Colonic mucosa (tissue), 4 donors: ENCODE data around the gene LRRC70. TPM values are rescaled to one million over a fixed set of nuclear protein-coding genes. Genes with fewer than 3 reads are reported as not detected.

Experiments used
- DNase-seq: peaks from one replicate; pipeline ENCODE4 v3.0.0-alpha.2; 2020
- H3K27ac ChIP-seq: fragments of 200-600 bp; one replicate; pipeline ENCODE4 v1.8.0; 2021
- H3K27me3 ChIP-seq: fragments of 200-600 bp; one replicate; pipeline ENCODE4 v1.8.0; 2021
- H3K36me3 ChIP-seq: fragments of 200-600 bp; one replicate; pipeline ENCODE4 v1.8.0; 2021
- H3K4me1 ChIP-seq: fragments of 200-600 bp; one replicate; pipeline ENCODE4 v1.8.0; 2021; ENCODE audit warnings: mild to moderate bottlenecking
- H3K4me3 ChIP-seq: fragments of 200-600 bp; one replicate; pipeline ENCODE4 v1.8.0; 2021
- H3K9ac ChIP-seq, 2 donors: one replicate each; pipeline ENCODE4 v1.7.0; 2013; ENCODE audit warnings: control low read depth in 2 of 2, low read depth in 2 of 2, low read length in 2 of 2
- H3K9me3 ChIP-seq: fragments of 200-600 bp; one replicate; pipeline ENCODE4 v1.8.0; 2021
- intact Hi-C: fragments of 100-400 bp; cut with DNase I; formaldehyde crosslinking; loops from one replicate; pipeline ENCODE4 v1.14.1; 2022
- total RNA-seq, 2 donors: library from RNA; stranded (reverse); fragmentation: NEBNext Ultra II Directional in 1 of 2; extraction: Animal tissue kit (Norgen Biotek cat#: 25700) in 1 of 2; gene quantifications; one replicate each; pipeline ENCODE4 v1.2.1, GENCODE V29; 2021
- TF ChIP-seq, protein P1 (sequence below): fragments of 200-600 bp; IDR thresholded peaks from one replicate; pipeline ENCODE4 v1.8.0; 2022; ENCODE audit warnings: antibody characterized with exemption, mild to moderate bottlenecking
- donor health status: healthy.
- donor health status: DM: no; HTN: no; CAD: no.
- donor health status: DM: no; HTN: no; CAD: no.

Gene LRRC70
- total RNA-seq, 2 donors from 2014 or later = 1.0 to 2.7 TPM

DNA sequence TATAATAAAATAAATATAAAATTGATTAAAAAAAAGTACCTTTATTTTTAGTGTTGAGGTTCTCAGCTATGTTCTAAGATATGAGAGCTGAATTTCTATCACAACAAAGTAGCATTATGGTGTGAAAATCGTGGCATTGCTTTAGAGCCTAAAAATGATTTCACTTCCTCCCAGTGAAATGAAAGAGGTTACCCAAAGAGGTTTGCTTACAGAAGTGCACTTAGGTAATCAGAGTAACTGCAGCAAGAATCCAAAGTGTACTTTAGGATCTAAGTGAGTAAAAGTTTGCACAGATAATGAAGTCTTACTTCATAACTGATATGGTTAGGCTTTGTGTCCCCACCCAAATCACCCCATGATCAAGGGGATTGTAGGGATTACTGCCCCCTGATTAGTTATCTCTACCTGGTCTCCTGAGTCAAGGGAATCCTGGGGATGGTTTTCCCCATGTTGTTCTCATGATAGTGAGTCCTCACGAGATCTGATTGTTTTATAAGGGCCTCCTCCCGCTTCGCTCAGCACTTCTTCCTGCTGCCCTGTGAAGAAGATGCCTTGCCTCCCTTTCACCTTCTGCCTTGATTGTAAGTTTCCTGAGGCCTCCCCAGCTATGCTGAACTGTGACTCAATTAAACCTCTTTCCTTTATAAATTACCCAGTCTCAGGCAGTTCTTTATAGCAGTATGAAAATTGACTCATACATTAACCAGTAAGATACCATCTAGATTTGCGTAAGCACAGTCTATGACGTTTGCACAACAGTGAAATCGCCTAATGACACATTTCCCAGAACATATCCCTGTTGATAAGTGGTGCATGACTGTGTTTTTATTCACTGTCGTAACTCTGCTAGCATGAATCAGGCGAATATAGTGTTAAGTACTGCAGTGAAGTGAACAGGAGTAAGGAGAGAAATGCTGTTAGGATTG, 40.3 kb upstream of the LRRC70 start:
- Histone ChIP-seq H3K27me3 (no peaks in the 10 kb centered on the region), H3K27ac (no peak overlapping the region), H3K4me1 (no peaks in the 10 kb centered on the region), H3K36me3 (no peaks in the 10 kb centered on the region), H3K9me3 (no peaks in the 10 kb centered on the region), H3K9ac (no peak overlapping the region), H3K4me3 (no peak overlapping the region)
- no peak for DNase-seq
- intact Hi-C loops = no loop called here
- TF ChIP-seq, protein P1, sequence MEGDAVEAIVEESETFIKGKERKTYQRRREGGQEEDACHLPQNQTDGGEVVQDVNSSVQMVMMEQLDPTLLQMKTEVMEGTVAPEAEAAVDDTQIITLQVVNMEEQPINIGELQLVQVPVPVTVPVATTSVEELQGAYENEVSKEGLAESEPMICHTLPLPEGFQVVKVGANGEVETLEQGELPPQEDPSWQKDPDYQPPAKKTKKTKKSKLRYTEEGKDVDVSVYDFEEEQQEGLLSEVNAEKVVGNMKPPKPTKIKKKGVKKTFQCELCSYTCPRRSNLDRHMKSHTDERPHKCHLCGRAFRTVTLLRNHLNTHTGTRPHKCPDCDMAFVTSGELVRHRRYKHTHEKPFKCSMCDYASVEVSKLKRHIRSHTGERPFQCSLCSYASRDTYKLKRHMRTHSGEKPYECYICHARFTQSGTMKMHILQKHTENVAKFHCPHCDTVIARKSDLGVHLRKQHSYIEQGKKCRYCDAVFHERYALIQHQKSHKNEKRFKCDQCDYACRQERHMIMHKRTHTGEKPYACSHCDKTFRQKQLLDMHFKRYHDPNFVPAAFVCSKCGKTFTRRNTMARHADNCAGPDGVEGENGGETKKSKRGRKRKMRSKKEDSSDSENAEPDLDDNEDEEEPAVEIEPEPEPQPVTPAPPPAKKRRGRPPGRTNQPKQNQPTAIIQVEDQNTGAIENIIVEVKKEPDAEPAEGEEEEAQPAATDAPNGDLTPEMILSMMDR = no peak

DNA sequence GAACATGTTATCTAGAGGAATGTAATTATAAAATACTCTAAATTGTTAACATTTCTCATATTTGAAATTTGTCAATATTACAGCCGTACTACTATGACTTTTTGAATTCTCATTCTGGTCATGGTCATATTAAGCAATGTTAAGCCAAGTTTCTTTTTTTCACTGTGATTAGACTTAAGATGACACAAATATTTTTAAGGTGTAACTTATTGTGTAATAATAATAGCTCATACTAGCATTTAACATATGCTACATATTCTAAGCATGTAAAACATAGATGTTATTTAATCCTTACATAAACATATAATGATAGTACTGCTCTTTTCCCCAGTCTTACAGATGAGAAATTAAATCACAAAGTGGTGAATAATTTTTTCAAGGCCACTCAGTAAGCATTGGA, 35.9 kb upstream of the LRRC70 start:
- H3K27ac ChIP-seq = no peak overlapping the region
- H3K27me3 ChIP-seq = no peaks in the 10 kb centered on the region
- DNase-seq = no peak
- H3K9ac ChIP-seq = no peak overlapping the region
- no peak overlapping the region for H3K4me3 ChIP-seq
- intact Hi-C loops = no loop called here
- TF ChIP-seq, protein P1 = no peak
- H3K36me3 ChIP-seq = no peaks in the 10 kb centered on the region
- H3K4me1 ChIP-seq = no peaks in the 10 kb centered on the region
- H3K9me3 ChIP-seq = no peaks in the 10 kb centered on the region

DNA sequence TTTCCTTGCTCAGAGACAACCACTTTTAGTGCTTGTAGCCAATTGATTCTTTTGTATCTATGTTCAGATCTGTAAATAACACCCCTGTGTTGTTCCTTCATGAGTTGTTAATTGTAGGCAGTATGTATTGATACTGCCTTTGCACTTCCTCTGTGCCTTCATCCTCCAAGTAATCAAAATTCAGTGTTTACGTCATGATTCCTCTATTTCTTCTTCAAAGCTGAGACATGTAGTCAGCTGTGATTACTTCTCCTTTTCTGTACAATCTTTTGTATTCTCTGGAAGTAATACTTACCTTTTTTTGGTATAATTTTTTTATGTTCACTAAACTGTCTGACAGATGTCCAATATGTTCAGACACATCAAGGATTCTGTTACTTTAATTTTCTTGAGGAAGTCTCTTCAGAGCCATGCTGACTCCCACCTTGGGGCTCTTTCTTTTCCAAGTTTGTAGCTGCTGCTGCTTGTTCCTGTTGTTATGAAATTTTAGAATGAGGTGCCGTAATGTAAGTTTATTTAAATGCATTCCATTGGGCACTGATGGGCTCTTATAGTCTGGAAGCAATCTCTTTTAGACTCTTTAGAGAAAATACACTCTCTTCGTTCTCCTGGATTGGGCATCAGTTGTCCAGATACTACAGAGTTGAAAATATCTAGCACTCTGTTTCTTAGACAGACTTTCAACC, 30.5 kb upstream of the LRRC70 start:
- Histone ChIP-seq H3K4me3 (no peak overlapping the region), H3K4me1 (no peaks in the 10 kb centered on the region), H3K36me3 (no peaks in the 10 kb centered on the region), H3K27ac (no peak overlapping the region), H3K9me3 (no peaks in the 10 kb centered on the region), H3K9ac (no peak overlapping the region), H3K27me3 (no peaks in the 10 kb centered on the region)
- intact Hi-C loops = no loop called here
- TF ChIP-seq, protein P1 = no peak
- no peak for DNase-seq

DNA sequence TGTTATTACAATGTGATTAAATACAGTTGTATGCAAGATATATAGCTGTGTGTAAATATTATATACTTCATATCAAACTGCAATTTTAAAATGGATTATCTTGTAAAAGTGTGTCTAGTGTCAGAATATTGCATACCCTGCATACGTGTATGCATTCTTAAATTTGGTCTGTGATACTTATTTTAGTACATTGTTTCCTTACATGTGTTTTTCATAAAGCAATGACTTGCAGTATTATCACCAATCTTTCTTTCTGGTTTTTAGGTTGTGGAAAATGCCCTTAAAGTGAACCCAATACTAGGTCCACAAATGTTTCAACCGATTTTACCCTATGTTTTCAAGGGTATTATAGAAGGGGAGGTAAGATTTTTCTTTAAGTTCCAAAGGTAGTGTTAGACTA, 28.5 kb upstream of the LRRC70 start:
- H3K4me3 ChIP-seq = no peak overlapping the region
- H3K27ac ChIP-seq = no peak overlapping the region
- H3K9me3 ChIP-seq = no peaks in the 10 kb centered on the region
- H3K36me3 ChIP-seq = no peaks in the 10 kb centered on the region
- DNase-seq = no peak
- intact Hi-C loops = no loop called here
- H3K4me1 ChIP-seq = no peaks in the 10 kb centered on the region
- H3K9ac ChIP-seq = no peak overlapping the region
- TF ChIP-seq, protein P1 = no peak
- H3K27me3 ChIP-seq = no peaks in the 10 kb centered on the region

DNA sequence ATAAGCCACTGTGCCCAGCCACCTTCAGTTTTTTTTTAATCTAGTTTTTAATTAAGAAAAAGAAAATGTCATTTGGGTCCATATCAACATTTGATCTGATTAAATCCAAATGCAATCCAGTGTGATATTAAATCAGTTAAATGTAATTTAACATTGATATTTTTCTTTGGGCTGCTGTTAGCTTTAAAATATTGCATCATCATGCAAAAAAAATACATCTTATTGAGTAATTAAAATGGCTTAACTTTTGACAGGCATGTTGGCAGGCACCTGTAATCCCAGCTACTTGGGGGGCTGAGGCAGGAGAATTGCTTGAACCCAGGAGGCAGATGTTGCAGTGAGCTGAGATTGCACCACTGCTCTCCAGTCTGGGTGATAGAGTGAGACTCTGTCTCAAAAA, 22.7 kb upstream of the LRRC70 start:
- TF ChIP-seq, protein P1 = no peak
- Histone ChIP-seq H3K4me1 (no peaks in the 10 kb centered on the region), H3K9ac (no peak overlapping the region), H3K4me3 (no peak overlapping the region), H3K36me3 (no peaks in the 10 kb centered on the region), H3K27me3 (no peaks in the 10 kb centered on the region), H3K27ac (no peak overlapping the region), H3K9me3 (no peaks in the 10 kb centered on the region)
- intact Hi-C loops = no loop called here
- no peak for DNase-seq
